SHP77 (cell line): ENCODE data around the gene CKS2.
"Not testable (repeated sequence)": the region's sequence is repeated elsewhere in the genome, so short reads cannot be mapped to it uniquely, and the experiment has no call there.

ENCODE experiments used
- DNase-seq, 2 experiments: peaks; one replicate each; lab custom pipeline; 2025; lab: John Stamatoyannopoulos, UW

CKS2 gene

DNA sequence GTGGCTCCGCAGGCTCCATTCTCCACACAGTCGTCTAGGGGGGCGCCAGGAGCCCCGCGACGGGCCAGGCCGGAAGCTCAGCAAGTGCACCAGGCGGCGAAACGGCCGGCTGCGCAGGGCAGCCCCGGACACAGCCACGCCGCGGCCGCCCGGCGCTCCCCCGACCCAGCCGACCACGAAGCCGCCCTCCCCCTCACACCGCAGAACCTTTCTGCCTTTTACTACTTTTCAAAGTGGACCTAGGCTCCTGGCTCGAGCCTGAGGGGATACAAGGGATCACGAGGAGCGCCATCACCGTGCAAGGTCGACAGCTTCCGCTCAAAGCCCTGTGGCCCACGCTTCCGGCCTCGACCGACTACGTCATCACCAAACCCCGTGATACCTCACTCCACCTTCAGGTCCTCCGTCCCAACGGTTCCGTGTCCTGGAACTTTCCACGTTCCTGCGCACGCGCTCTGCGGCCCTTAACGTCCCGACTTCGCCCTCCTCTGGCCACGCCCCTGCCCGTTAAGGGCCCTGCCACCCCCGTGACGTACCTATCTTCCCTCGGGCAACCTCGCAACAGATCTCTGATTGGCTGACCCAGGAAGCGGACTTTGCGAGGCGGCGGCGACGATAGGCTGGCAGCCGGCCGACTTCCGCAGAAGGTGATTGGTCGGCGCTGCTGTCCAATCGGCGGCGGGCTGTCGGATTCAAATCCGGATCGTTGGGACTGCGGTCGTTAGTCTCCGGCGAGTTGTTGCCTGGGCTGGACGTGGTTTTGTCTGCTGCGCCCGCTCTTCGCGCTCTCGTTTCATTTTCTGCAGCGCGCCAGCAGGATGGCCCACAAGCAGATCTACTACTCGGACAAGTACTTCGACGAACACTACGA, at the start of gene CKS2:
CKS2 (plus strand) TSS at position 721 of the 871 bp plus-strand sequence; CDS start at position 819, 98 bp downstream.
- peak; percentile 99 for DNase-seq

DNA sequence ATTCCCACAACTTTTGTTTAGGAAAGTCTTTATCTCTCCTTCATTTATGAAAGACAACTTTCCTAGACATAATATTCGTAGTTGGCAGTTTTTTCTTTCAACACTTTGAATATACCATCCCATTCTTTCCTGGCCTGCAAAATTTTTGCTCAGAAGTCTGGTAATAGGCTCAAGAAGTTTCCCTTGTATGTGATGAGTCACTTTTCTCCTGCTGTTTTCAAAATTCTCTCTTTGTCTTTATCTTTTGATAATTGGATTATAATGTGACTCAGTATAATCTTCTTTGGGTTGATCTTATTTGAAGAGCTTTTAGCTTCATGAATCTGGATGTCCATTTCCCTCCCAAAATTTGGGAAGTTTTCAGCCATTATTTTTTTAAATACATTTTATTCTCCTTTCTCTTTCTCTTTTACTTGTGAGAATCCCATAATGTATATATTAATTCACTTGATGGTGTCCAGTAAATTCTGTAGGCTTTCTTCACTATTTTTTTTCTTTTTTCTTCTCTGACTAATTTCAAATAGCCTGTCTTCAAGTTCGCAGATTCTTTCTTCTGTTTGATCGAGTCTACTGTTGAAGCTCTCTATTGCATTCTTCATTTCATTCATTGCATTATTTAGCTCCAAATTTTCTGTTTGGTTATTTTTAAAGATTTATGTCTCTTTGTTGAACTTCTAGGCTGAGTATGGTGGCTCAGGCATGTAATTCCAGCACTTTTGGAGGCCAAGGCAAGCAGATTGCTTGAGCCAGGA, 37.3 kb upstream of the CKS2 start:
- DNase-seq = no peak

DNA sequence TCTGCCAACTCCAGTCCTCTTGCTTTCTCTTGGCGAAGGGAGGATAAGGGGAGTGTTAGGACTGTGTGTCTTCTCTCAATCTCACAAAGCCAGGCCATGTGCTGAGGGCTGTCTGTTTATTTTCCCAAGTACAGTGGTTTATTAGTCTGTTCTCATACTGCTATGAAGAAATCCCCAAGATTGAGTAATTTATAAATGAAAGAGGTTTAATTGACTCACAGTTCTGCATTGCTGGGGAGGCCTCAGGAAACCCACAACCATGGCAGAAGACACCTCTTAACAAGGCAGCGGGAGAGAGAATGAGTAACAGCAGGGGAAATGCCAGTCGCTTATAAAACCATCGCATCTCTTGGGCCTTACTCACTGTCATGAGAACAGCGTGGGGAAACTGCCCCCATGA, 36.2 kb upstream of the CKS2 start:
- no peak for DNase-seq

DNA sequence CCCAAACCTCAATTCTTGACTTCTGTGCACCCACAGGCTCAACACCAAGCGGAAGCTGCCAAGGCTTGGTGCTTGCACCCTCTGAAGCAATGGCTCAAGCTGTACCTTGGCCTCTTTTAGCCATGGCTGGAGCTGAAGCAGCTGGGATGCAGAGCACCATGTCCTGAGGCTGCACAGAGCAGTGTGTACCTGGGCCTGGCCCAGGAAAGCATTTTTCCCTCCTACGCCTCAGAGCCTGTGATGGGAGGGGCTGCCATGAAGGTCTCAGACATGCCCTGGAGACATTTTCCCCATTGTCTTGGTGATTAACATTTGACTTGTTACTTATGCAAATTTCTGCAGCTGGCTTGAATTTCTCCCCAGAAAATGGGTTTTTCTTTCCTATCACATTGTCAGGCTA, 35.0 kb upstream of the CKS2 start:
- DNase-seq = not testable (repeated sequence)

DNA sequence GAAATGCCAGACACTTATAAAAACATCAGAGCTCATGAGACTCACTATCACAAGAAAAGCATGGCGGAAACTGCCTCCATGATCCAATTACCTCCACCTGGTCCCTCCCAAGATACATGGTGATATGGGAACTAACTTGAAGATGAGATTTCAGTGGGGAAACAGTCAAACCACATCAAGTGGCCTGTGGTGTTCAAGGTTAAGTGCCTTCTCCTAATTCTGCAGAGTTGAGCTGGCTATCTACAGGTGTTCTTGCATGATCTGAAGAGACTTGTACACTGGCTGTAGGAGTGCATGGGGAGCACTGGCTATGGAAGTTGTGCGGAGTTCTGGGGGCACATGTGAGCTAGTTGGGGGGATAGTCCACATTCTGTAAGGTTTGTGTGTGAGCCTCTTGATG, 34.0 kb upstream of the CKS2 start:
- no peak for DNase-seq

DNA sequence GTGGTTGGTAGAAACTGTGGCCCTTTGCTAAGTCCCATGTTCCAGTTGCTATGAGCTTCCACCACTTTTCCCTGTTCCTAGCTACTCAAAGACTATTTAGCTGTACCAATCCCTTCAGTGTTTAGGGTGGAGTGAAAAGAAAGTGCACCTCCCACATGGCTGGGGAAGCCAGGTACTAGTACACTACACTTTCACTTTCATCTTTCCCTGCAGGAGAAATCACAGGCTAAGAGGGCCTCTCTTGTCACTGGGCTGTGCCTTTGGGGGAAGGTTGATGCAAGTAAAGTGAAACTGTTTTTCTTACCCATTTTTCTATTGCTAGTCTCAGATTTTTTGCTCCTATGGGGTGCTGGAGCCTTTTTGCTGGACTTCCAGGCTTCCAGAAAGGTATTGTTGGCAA, 33.5 kb upstream of the CKS2 start:
- DNase-seq = no peak

DNA sequence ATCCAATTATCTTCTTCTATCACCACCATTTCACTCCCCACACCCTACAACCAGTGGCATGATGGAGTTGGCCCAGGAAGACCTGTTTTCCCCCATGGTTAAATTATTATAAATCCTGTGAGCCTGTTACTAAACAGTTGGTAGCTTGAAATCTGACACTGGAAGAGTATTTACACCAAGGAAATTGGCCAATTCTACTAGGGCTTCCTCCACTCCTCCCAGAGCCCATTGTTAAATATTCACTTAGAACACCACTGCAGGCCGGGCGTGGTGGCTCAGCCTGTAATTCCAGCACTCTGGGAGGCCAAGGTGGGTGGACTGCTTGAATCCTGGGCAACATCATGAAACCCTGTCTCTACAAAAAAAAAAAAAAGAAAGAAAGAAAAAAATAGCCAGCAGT, 32.4 kb upstream of the CKS2 start:
- no peak for DNase-seq

DNA sequence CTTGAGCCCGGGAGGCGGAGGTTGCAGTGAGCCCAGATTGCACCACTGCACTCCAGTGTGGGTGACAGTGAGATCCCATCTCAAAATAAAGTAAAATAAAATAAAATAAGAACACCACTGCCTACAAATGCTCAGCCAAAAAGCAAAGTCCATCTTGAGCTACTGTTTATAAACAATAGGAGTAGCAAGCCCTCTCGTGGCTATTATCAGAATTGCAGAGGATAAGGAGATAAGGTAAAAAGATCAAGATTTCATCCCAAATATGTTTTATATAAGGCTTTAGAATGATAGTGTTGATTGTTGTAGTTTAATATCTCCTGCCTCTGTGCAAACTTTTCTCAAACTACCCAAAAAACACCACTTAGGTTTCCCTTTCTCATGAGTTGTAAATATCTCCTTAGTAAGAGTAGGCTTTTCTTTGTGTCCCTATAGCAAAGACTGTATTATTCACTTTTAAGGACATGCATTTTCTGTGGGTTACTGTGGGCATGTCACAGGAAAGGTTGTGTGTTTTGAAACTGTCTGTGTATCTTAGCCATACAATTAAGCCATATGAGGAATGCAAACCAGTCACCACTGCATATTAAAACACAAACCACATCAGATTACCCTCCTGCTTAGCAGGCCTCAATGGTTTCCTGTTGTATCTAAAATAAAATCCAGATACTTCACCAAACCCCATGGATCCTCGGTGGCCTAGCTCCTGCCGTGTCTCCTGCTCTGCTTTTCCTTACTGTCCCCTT, 31.8 kb upstream of the CKS2 start:
- peak; percentile 39 to 51 for DNase-seq

DNA sequence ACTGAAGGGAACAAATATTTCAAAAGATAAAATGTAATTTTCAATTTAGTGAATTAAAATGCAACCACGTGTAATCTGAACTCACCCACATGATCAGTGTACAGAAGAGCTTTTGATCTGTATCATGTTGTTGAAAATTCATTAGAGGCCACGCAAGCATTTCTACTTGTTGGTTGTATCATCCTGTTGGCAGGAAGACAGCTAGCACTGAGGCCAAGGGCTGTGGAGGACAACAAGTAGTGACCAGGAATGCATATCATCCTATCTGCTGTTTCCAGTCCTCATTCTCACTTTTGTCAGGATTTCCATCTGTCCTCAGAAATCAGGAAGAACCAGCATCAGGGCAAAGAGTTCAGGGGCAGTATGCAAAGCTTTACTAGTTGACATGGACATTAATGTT, 29.9 kb upstream of the CKS2 start:
- no peak for DNase-seq

DNA sequence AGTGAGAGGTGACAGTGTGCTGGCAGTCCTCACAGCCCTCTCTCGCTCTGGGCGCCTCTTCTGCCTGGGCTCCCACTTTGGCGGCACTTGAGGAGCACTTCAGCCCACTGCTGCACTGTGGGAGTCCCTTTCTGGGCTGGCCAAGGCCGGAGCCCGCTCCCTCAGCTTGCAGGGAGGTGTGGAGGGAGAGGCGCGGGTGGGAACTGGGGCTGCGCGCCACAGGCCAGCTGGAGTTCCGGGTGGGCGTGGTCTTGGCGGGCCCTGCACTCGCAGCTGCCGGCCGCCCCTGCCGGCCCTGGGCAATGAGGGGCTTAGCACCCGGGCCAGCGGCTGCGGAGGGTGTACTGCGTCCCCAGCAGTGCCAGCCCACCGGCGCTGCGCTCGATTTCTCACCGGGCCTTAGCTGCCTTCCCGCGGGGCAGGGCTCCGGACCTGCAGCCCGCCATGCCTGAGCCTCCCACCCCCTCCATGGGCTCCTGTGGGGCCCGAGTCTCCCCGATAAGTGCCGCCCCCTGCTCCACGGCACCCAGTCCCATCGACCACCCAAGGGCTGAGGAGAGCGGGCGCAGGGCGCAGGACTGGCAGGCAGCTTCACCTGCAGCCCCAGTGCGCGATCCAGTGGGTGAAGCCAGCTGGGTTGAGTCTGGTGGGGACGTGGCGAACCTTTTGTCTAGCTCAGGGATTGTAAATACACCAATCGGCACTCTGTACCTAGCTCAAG, 28.6 kb upstream of the CKS2 start:
- peak in 1 of 2 experiments; percentile 6 for DNase-seq

DNA sequence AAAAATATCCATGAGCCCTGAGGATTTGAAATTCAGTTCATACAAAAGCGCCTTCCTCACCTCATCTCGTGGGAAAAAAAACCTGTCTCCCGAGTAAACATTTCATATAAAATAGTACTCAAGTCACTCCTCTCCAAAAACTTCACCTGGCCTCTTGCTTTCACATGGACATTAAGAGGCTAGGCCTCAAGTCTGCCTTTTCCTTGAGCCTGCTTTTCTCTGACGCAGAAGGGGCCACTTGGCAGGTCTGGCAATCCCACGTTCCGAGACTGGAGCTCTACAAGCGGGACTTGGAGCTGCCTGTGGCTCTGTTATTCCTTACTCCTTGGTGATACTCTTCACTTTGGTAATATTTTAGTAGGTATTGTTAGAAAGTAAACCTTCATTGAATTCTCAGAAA, 26.9 kb upstream of the CKS2 start:
- DNase-seq = no peak

DNA sequence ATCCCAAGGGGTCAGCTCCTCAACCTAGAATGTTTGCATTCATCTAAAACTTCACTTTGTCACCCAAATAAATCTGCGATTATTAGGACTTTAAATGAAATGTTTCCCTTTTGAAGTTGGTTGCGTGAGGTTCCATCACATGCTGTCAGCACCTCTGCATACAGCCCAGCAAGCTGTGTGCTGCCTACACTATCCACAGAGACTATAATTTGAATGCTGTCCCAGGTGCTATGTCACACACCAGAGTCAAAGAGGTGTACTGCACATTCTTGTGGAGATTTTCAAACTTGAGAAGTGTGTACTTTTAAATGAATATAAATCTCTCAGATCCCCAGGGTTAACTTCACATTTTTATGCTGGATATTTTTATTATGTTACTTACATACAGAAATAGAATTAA, 19.3 kb upstream of the CKS2 start:
- DNase-seq = no peak

DNA sequence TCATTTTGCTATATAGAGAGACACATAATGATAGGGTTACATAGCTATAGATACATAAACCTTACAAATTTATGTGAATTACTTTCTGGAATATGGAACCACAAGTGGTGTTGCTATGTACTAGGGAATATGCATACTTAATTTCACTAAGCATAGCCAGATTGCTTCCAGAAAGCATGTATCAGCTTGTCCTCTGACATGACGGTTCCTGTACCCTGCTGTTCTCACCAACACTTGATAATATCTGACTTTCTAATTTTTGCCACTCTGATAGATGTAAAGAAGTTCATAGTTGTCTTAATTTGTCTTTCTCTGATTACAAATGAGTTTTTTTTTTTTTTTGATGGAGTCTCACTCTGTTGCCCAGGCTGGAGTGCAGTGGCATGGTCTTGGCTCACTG, 18.0 kb upstream of the CKS2 start:
- no peak for DNase-seq

DNA sequence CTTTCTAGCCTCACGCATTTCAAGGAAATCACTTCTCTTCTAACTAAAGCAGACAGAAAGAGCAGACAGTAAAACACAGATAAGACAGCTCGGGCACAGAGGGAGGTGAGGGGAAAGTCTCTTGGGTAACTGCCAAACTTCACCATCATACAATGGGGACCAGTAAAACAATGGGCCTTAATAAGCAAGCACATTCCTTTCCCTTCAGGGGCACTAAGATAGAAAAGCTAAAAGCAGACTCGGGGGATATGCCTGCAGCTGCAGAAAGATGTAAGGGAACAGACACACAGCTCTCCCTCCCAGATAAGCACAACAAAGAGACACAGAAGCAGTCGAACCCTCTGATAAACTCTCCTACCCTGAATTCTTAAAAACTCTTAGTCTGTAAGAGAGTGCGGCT, 15.6 kb upstream of the CKS2 start:
- DNase-seq = no peak

DNA sequence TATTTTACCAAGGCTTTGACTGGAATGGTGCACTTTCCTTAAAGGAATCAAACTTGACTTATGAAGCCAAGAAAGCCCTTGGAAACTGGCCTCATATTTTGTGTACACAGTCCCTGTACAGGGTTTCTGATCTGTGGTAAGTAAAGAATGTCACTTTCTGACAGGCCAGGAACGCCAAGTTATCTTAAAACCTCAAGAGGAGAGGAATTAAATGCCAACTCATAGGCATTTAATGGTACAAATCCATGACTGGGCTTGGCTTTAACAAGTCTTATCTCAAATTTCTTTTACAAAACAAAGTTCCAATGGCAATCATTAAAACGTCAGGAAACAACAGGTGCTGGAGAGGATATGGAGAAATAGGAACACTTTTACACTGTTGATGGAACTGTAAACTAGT, 9.0 kb upstream of the CKS2 start:
- DNase-seq = not testable (repeated sequence)

DNA sequence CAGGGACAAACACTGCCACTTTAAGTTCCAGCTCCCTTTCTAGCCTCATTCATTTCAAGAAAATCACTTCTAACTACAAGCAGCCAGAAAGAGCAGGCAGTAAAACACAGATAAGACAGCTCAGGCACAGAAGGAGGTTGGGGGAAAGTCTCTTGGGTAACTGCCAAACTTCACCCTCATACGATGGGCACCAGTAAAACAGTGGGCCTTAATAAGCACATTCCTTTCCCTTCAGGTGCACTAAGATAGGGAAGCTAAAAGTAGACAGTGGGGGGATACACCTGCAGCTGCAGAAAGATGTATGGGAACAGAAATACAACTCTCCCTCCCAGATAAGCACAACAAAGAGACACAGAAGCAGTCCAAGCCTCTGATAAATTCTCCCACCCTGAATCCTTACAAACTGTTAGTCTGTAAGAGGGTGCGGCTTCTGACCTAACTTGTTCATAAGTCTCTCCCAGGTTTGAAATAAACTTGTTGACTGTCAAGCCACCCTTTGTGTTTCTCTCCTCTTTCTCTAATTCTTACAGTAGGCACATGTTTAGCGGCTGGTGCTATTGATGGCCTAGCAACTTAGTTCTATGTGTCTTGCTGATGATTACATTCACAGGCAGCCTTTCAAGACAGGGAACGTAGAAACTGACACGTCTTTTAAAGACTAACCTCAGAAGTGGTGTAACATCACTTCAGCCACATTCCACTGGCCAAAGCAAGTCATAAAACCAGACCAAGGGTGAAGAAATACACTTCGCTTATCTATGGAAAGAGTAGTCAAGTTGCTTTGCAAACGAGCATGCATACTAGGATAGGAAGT, 6.8 kb upstream of the CKS2 start:
- no peak for DNase-seq

DNA sequence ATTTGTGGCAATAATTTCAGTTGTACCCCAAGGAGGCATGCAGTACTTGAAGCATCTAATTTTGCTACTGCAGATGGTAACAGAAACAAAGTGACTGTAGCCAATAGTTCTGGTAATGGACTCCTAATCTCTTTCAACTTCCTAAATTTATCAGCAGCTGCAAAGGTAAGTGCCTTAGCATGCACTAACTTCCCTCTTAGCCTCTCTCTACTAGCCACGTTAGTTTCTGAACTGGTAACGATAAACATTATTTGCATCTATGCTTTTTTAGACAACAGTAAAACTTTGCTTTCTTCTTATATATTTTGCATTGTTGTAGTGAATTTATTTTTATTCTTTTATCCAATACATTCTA, 6.2 kb upstream of the CKS2 start:
- no peak for DNase-seq

DNA sequence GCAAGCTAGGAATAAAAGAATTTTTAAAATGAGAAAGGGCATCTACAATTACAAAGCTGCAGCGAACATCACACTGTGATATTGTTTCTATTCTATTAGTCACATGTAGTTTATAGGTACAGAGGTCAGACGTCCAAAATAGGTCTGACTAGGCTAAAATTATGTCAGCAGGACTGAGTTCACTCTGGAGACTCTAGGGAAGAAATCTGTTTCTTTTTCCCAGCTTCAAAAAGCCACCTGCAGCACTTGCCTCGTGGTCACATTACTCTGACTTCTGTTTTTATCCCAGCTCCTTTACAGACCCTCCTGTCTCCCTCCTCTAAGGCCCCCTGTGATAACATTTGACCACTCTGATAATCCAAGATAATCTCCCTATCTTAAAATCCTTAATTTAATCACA, 5.1 kb upstream of the CKS2 start:
- no peak for DNase-seq

DNA sequence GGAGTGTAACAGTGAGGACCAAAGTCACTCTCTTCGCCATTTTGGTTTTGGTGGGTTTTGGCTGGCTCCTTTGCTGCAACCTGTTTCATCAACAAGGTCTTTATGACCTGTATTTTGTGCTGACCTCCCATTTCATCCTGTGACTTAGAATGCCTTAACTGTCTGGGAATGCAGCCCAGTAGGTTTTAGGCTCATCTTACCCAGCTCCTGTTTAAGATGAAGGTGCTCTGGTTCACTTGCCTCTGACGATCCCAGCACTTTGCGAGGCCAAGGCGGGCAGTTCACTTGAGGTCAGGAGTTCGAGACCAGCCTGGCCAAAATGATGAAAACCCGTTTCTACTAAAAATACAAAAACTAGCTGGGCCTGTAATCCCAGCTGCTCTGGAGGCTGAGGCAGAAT, 1.8 kb upstream of the CKS2 start:
- DNase-seq = no peak

DNA sequence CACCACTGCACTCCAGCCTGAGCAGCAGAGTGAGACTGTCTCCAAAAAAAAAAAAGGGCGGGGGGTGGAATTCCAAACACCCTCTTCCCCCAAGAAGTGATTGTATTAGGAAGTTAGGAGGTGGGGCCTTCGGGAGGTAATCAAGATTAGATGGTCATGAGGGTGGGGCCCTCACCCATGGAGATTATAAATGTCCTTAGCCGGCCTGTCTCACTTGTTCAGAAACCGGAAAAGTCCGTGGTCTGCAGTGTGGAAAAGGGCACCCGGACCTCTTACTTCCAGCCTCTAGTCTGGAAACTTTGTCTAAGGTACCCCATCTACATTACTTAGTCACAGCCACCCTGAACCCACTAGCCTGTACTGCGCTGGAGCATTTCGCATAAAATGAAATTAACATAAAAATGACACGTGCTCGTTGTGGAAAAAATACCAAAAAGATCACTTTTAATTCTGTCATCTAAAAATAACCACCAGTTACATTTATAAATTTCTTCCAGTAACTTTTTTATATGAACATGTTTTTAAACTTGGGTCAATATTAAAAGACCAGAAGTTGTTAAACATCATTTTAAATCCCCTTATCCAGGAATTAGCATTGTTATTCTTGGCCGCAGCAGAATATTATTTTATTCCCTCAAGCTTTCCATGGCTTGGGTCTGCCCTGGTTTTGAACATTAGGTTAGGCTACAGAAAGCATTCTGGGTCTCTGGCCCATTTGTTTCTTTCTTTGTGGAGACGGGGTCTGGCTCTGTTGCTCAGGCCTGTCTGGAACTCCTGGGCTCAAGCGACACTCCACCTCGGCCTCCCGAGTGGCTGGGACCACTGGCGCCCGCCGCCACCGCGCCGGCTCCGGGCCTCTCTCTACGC, 1.2 kb upstream of the CKS2 start:
- no peak for DNase-seq
